ENCODE measurements around the gene TMEM163. TPM values are rescaled to one million over a fixed set of nuclear protein-coding genes. Genes with fewer than 3 reads are reported as not detected.
"Not testable (repeated sequence)": the region's sequence is repeated elsewhere in the genome, so short reads cannot be mapped to it uniquely, and the experiment has no call there.

TMEM163 gene
- 0.72 TPM for polyA plus RNA-seq (ENCODE audit: insufficient read length)

- DNase-seq = peak; percentile 8
These were observed at the start of gene TMEM163 for GRCh38 chr2:134718817-134719814. Gene TMEM163 (minus strand): TSS chr2:134719000.

DNA sequence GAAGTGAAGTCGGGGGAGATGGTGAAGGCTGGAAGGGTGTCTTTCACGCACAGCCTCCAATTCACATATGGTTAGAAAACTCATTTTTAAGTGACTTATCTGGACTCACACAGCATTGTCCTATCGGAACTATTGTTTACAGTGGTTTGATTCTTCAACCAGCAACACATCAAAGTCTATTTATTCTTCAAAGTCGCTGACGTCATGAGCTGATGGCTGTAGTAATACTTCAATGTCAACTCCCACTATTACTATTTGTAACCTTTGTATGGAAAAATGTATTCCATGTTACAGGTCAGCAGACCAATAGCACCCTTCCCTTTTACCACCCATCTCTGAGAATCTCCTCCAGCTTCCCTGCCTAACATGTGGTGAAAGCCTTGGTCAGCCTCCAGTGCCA is 47.8 kb upstream of the TMEM163 start:
- no peak for DNase-seq

DNA sequence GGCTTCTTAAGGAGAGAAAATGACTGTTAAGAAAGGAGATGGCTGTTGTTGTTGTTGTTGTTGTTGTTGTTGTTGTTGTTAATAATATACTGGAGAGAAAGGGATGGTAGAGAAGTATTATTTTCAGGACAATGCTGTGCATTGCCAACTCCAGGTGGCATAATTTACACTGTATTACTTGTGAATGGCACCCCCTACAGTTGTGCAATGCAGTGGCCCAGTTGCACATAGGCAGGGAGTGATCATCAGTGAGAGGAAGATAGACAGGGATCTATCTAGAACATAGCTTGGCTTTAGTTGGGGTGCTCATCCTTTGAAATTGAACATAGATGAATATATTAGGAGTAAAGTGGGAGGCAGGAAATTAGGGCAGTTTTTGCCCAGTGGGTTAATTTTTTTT is 47.2 kb upstream of the TMEM163 start:
- no peak for DNase-seq

- DNase-seq = no peak
These were observed 45.4 kb upstream of the TMEM163 start for GRCh38 chr2:134764164-134764563.

DNA sequence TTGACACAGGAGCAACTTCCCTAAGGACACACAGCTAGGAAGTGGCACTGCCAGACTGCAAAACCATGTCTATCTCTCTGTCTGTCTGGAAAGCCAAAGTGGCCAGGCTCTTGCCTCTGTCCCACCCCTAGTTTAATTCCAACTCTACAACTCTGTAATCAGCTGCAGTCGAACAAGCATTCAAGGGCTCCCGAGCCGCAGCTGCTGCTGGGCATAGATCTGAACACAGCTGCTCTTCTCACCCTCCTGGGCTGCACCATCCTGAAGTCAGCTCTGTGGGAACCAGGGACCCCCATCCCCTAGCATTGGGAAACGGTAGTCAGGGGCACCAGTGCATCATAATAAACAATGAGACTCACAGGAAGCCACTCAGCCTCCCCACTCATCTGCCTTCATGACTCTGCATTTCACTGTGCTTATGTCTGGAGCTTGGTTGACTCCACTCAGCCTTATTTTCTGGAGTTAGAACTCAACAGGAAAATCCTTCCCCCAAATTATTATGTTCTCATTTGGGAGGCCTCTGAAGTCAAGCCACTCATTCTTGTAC is 44.4 kb upstream of the TMEM163 start:
- DNase-seq = no peak

- no peak for DNase-seq
These were observed 43.7 kb upstream of the TMEM163 start for GRCh38 chr2:134762508-134762907.

- no peak for DNase-seq
These were observed 41.6 kb upstream of the TMEM163 start for GRCh38 chr2:134760385-134760784.

DNA sequence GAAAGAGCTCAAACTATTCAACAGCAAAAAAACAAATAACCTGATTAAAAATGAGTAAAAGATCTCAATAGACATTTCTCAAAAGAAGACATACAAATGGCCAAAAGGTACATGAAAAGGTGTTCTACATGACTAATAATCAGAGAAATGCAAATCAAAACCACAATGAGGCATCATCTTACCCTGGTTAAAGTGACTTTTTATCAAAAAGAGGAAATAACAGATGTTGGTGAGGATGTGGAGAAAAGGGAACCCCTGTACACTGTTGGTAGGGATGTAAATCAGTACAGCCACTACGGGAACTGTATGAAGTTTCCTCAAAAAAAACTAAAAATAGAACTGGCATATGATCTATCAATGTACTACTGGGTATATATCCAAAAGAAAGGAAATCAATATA is 39.8 kb upstream of the TMEM163 start:
- no peak for DNase-seq

DNA sequence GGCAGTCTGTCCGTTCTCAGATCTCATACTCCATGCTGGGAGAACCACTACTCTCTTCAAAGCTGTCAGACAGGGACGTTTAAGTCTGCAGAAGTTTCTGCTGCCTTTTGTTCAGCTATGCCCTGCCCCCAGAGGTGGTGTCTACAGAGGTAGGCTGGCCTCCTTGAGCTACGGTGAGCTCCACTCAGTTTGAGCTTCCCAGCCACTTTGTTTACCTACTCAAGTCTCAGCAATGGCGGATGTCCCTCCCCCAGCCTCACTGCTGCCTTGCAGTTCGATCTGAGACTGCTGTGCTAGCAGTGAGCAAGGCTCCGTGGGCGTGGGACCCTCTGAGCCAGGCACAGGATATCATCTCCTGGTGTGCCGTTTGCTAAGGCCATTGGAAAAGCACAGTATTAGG is 33.2 kb upstream of the TMEM163 start:
- DNase-seq = not testable (repeated sequence)

DNA sequence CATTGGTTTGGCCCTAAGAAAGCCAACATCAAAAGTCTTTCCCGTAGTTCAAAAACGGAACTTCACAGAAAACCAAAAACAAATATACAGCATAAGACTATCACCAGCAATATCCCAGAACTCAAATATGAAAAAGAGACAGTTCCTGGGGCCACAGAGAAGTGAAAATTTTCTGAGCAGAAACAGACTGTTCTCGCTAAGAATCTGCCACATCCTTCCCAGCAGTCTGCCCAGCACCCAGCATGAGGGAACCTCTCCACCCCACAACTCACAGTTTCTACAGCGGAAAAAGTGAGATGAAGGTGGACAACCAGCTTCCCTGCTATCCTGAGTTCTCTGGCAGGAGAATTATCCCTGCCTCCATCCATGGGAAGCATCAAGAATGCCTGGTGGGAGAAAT is 26.7 kb upstream of the TMEM163 start:
- DNase-seq = no peak

DNA sequence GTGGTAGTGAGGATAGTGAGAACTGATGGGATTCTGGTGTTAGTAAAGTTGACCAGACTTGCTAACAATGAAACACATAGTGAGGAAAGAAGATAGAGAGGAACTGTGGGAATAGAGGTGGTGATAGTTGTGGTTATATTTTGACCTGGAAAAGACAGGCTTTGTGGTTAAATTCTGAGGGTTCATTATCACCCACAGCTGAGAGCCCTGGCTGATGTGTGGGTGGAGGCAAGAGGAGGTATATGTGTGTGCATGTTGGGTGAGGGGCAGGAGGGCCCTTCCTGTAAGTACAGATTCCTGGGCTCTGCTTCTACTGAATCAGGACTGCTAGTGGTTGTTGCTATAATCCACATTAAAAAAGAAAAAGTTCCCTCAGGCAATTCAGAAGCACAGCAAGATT is 26.2 kb upstream of the TMEM163 start:
- DNase-seq = no peak

GRCh38 chr2:134739879-134740301 is 21.1 kb upstream of the TMEM163 start:
- DNase-seq = no peak

- DNase-seq = no peak
These were observed 20.6 kb upstream of the TMEM163 start for GRCh38 chr2:134739236-134739878.

GRCh38 chr2:134738141-134738870 is 19.5 kb upstream of the TMEM163 start:
- DNase-seq = no peak

DNA sequence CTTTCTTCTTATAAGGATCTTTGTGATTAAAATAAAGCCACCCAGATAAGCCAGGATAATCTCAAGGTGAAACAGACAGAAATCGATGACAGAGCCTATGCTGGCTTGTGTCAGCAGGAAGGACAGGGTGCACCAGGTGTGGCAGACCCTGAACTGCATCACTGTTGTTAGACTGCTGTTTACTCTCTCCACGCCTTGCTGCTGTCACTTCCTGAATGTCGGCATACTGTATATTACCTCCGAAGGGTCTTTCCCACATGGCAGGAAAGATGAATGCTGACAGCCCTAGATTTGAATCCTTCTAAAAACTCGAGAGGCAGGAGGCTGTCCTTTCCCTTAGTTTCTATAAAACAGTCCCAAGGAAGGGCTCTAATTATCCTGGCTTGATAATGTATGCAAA is 18.9 kb upstream of the TMEM163 start:
- no peak for DNase-seq

- DNase-seq = no peak
These were observed 17.5 kb upstream of the TMEM163 start for GRCh38 chr2:134736167-134736880.

GRCh38 chr2:134728163-134728562 is 9.4 kb upstream of the TMEM163 start:
- DNase-seq = no peak

DNA sequence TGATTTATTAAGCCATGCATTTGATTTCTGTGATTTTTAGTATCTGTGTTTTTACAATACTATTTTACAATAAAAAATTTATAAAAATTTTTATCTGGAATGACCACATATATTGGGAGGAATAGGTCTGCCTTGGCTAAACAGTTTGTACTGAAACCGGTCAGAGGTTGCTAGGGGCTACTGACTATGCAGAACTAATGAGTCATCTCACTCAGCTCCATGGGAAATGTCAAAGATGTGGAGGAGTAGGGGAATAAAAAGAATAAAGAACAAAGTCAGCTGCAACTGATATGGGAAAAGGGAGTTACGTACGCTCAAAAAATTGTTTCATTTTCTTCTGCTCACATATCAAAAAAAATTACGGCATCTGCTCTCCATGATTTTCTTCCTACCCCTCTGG is 8.6 kb upstream of the TMEM163 start:
- no peak for DNase-seq

DNA sequence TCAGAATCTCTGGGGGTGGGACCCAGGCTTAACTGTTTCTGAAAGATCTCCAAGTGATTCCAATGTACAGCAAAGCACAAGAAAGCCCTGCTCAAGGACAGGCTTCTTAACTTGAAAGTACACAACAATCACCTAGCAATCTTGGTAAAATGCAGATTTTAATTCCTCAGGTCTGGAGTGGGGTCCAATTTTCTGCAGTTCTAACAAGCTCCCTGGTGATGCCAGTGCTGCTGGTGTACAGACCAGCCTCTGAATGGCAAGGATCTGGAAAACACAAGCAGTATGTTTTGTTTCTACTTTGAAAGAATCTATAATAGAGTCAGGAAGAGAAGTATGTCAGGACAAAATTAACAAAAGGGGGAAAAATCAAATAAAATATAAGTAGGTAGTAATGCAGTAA is 7.8 kb upstream of the TMEM163 start:
- DNase-seq = no peak

- no peak for DNase-seq
These were observed 7.1 kb upstream of the TMEM163 start for GRCh38 chr2:134725876-134726275.

GRCh38 chr2:134724341-134724740 is 5.5 kb upstream of the TMEM163 start:
- DNase-seq = no peak

GRCh38 chr2:134723742-134724141 is 4.9 kb upstream of the TMEM163 start:
- DNase-seq = not testable (repeated sequence)
